Loucy (cell line): ENCODE data around the gene BASP1.
"Not testable (repeated sequence)": the region's sequence is repeated elsewhere in the genome, so short reads cannot be mapped to it uniquely, and the experiment has no call there.

Experiments
- H2AFZ ChIP-seq: fragments of 200-600 bp; sonication (generic); 2 replicates; pipeline ENCODE4 v1.6.0; 2016; ENCODE audit warnings: antibody characterized with exemption, mild to moderate bottlenecking, low read length, moderate library complexity
- H3F3A ChIP-seq: fragments of 200-600 bp; 2 replicates; pipeline ENCODE4 v1.6.0; 2016; ENCODE audit warnings: antibody characterized with exemption, low read depth, mild to moderate bottlenecking
- H3K27me3 ChIP-seq: fragments of 200-600 bp; sonication (generic); 2 replicates; pipeline ENCODE4 v1.6.1; 2014; ENCODE audit warnings: low read length, mild to moderate bottlenecking; ENCODE audit not compliant: insufficient read depth, poor library complexity, severe bottlenecking
- H3K36me3 ChIP-seq: fragments of 200-600 bp; sonication (generic); 2 replicates; pipeline ENCODE4 v1.6.1; 2016; ENCODE audit warnings: low read length; ENCODE audit not compliant: insufficient read depth
- H3K4me1 ChIP-seq: fragments of 200-600 bp; sonication (generic); 2 replicates; pipeline ENCODE4 v1.5.1; 2014; ENCODE audit warnings: low read length, mild to moderate bottlenecking; ENCODE audit not compliant: insufficient read depth, poor library complexity, severe bottlenecking
- H3K4me2 ChIP-seq: fragments of 200-600 bp; sonication (generic); 2 replicates; pipeline ENCODE4 v1.6.0; 2014; ENCODE audit warnings: antibody characterized with exemption, low read length, low read depth, mild to moderate bottlenecking; ENCODE audit not compliant: poor library complexity, severe bottlenecking
- H3K4me3 ChIP-seq: fragments of 200-600 bp; sonication (generic); 2 replicates; pipeline ENCODE4 v1.5.1; 2014; ENCODE audit warnings: low read length, mild to moderate bottlenecking, mixed read lengths; ENCODE audit not compliant: poor library complexity, severe bottlenecking
- H3K79me2 ChIP-seq: fragments of 200-600 bp; sonication (generic); 2 replicates; pipeline ENCODE4 v1.6.1; 2014; ENCODE audit warnings: low read length; ENCODE audit not compliant: insufficient read depth
- H3K9ac ChIP-seq: fragments of 200-600 bp; sonication (generic); 2 replicates; pipeline ENCODE4 v1.6.0; 2014; ENCODE audit warnings: mild to moderate bottlenecking, low read depth, low read length, moderate library complexity; ENCODE audit not compliant: poor library complexity, severe bottlenecking
- H3K9me2 ChIP-seq: fragments of 200-600 bp; sonication (generic); replicated peaks from 2 replicates; pipeline ENCODE4 v1.6.1; 2016; ENCODE audit warnings: low read depth, low read length, mixed read lengths
- H3K9me3 ChIP-seq: fragments of 200-600 bp; sonication (generic); 2 replicates; pipeline ENCODE4 v1.6.1; 2014; ENCODE audit warnings: mild to moderate bottlenecking, antibody characterized with exemption, low read length, low read depth; ENCODE audit not compliant: insufficient read depth
- H4K20me1 ChIP-seq: fragments of 200-600 bp; sonication (generic); 2 replicates; pipeline ENCODE4 v1.6.0; 2014; ENCODE audit warnings: antibody characterized with exemption, low read length, mild to moderate bottlenecking; ENCODE audit not compliant: insufficient read depth, poor library complexity, severe bottlenecking
- CTCF ChIP-seq: fragments of 200-600 bp; sonication (generic); conservative IDR thresholded peaks from 2 replicates; pipeline ENCODE4 v1.5.1; 2014; ENCODE audit warnings: mild to moderate bottlenecking, antibody characterized with exemption, low read length
- EZH2phosphoT487 ChIP-seq: fragments of 200-600 bp; IDR thresholded peaks from 2 replicates; pipeline ENCODE4 v1.6.1; 2018; ENCODE audit warnings: antibody characterized with exemption, mild to moderate bottlenecking, moderate library complexity, borderline replicate concordance

The BASP1 gene

GRCh38 chr5:17258431-17258830 is 41.0 kb downstream of the BASP1 start:
- H3K9me3 ChIP-seq = peaks cover 2% of the 10 kb centered on the region; the same call in 1 of the 2 replicates

GRCh38 chr5:17259012-17259411 is 41.6 kb downstream of the BASP1 start:
- not testable (repeated sequence) for H3K4me1 ChIP-seq, H3K36me3 ChIP-seq, H3F3A ChIP-seq, H3K9ac ChIP-seq, H3K9me3 ChIP-seq, H3K9me2 ChIP-seq, H2AFZ ChIP-seq, H3K79me2 ChIP-seq, H3K27me3 ChIP-seq, H3K4me2 ChIP-seq, H3K4me3 ChIP-seq, H4K20me1 ChIP-seq

More at GRCh38 chr5:17258431-17258830, 41.0 kb downstream of the BASP1 start:
- TF ChIP-seq EZH2phosphoT487 (no peak), CTCF (no peak)
- H4K20me1 ChIP-seq = no peaks in the 10 kb centered on the region
- no peaks in the 10 kb centered on the region for H3K4me1 ChIP-seq
- no peak overlapping the region for H3K4me2 ChIP-seq
- H2AFZ ChIP-seq = no peak overlapping the region
- no peaks in the 10 kb centered on the region for H3F3A ChIP-seq
- no peaks in the 10 kb centered on the region for H3K36me3 ChIP-seq
- no peaks in the 10 kb centered on the region for H3K9me2 ChIP-seq
- no peak overlapping the region for H3K9ac ChIP-seq
- no peak overlapping the region for H3K4me3 ChIP-seq
- H3K79me2 ChIP-seq = no peaks in the 10 kb centered on the region
- H3K27me3 ChIP-seq = no peaks in the 10 kb centered on the region

- no peak overlapping the region for H3K9ac ChIP-seq
Measured at GRCh38 chr5:17259630-17260257, 42.3 kb downstream of the BASP1 start.

More at GRCh38 chr5:17259630-17260257, 42.3 kb downstream of the BASP1 start:
- Histone ChIP-seq H3K4me2 (no peak overlapping the region), H3K27me3 (no peaks in the 10 kb centered on the region), H3K9me3 (peaks cover under 1% of the 10 kb centered on the region; the same call in 1 of the 2 replicates), H4K20me1 (no peaks in the 10 kb centered on the region), H3K4me1 (no peaks in the 10 kb centered on the region), H2AFZ (no peak overlapping the region), H3K79me2 (no peaks in the 10 kb centered on the region), H3K36me3 (no peaks in the 10 kb centered on the region), H3K4me3 (no peak overlapping the region), H3K9me2 (no peaks in the 10 kb centered on the region; the same call in 1 of the 2 replicates), H3F3A (no peaks in the 10 kb centered on the region)
- TF ChIP-seq EZH2phosphoT487 (no peak), CTCF (no peak)
